SW 1271 (cell line): ENCODE measurements around the gene CCDC92.

ENCODE experiments used
- DNase-seq, 2 experiments: peaks; one replicate each; lab custom pipeline; 2025; lab: John Stamatoyannopoulos, UW

The CCDC92 gene

DNA sequence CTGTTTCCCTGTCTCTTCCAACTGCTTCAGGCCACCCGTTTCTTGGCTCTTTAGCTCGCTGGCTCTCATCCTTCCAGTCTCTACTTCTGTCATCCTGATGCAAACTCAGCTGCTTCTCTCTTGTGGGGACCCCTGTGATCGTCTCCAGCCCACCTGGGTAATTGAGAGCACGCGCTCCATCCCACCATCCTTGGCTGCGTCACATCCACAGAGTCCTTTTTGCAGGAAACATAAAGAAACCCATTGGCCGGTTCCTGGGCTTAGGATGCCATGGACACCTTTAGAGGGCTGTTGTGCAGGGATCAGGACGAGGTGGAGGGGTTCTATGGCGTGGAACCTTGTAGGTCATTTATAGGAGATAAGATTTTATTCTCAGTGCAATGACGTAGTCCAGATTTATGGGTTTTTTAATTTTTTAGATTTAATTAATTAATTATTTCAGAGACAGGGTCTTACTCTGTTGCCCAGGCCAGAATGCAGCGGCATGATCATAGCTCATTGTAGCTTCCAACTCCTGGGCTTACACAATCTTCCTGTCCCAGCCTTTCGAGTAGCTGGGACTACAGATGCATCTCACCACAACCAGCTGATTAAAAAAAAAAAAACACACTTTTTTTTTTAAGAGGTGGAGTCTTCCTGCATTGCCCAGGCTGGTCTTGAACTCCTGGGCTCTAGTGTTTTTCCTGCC, 82.6 kb downstream of the CCDC92 start:
- DNase-seq, result no peak

DNA sequence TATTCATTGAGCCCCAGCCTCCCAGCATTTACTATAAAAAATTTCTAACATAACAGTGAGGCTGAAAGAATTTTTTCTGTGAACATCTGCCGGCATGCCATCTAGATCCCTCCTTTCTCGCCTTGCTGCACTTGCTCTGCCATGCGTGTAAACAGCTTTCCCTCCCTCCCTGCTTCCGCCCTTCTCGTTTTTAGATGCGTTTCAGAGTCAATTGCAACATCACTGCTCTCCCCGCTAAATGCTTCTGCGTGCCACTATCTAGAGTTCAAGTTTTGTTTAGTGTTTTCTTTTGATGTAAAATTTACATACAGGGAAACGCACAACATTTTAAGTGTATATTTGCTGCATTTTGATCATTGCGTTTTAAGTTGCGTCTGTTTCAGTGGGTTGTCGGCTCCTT, 83.6 kb downstream of the CCDC92 start:
- no peak for DNase-seq

- DNase-seq, result no peak
Measured at GRCh38 chr12:123886931-123887582, 85.6 kb downstream of the CCDC92 start.

DNA sequence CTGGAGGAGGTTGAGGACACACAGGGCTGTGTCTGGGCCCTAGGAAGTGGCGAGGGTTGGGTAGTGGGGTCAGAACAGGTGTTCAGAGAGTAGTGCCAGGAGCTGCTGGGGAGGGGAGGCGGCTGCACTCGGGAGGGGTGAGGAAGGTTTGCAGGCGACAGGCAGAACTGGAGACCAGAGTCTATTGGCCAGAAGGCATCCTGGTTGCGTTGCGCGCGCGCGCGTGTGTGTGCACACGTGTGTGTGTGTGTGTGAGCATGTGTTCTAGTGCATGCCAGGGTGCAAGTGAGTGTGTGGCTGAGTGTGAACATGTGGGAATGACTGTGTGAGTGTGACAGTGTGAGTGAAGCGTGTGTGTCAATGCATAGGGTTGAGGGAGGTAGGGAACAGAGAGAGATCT, 86.4 kb downstream of the CCDC92 start:
- no peak for DNase-seq
